Erythroblast (primary cell): Measurements from ENCODE around the gene ZSWIM5.
"Not testable (repeated sequence)": the region's sequence is repeated elsewhere in the genome, so short reads cannot be mapped to it uniquely, and the experiment has no call there.

Experiments used
- GATA1 ChIP-seq: IDR thresholded peaks from 2 replicates; pipeline ENCODE4 v1.6.1; 2011; ENCODE audit warnings: low read depth, mild to moderate bottlenecking, control low read depth, low read length, moderate library complexity
- POLR2A ChIP-seq: IDR thresholded peaks from 2 replicates; pipeline ENCODE4 v1.6.1; 2011; ENCODE audit warnings: mild to moderate bottlenecking, low read length

DNA sequence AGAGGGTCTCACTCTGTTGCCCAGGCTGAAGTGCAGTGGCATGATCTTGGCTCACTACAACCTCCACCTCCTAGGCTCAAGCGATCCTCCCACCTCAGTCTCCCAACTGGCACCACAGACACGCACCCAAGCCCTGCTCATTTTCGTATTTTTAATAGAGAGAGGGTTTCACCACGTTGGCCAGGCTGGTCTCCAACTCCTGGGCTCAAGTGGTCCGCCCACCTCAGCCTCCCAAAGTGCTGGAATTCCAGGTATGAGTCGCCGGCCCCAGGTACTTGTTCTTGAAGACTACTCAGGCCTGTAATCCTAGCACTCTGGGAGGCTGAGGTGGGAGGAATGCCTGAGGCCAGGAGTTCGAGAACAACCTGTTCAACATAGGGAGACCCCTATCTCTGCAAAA, 204.8 kb downstream of the ZSWIM5 start:
- not testable (repeated sequence) for TF ChIP-seq POLR2A, GATA1
